MM.1S (cell line): ENCODE results near the gene ADO.

Source experiments
- DNase-seq: peaks from one replicate; pipeline ENCODE4 v3.0.0-alpha.2; 2015
- H2AFZ ChIP-seq: fragments of 300-600 bp; sonication (generic); 2 replicates; pipeline ENCODE4 v1.6.0; 2016; ENCODE audit warnings: antibody characterized with exemption, low read length
- H3F3A ChIP-seq: fragments of 300-600 bp; sonication (generic); 2 replicates; pipeline ENCODE4 v1.6.1; 2016; ENCODE audit warnings: mild to moderate bottlenecking, antibody characterized with exemption, low read length, moderate library complexity, mixed read lengths; ENCODE audit not compliant: insufficient read depth
- H3K27ac ChIP-seq: fragments of 300-600 bp; sonication (generic); 2 replicates; pipeline ENCODE4 v1.5.1; 2016; ENCODE audit warnings: mild to moderate bottlenecking, low read length
- H3K27me3 ChIP-seq: fragments of 300-600 bp; sonication (generic); replicated peaks from 2 replicates; pipeline ENCODE4 v1.6.0; 2016; ENCODE audit warnings: low read length; ENCODE audit not compliant: insufficient read depth
- H3K36me3 ChIP-seq: fragments of 300-600 bp; sonication (generic); replicated peaks from 2 replicates; pipeline ENCODE4 v1.6.1; 2016; ENCODE audit warnings: mild to moderate bottlenecking, low read length, mixed read lengths; ENCODE audit not compliant: insufficient read depth
- H3K4me1 ChIP-seq: fragments of 300-600 bp; sonication (generic); 2 replicates; pipeline ENCODE4 v1.6.1; 2016; ENCODE audit warnings: low read length, mixed read lengths
- H3K4me2 ChIP-seq: fragments of 300-600 bp; sonication (generic); 2 replicates; pipeline ENCODE4 v1.6.0; 2016; ENCODE audit warnings: low read depth, low read length
- H3K4me3 ChIP-seq: fragments of 300-600 bp; sonication (generic); 2 replicates; pipeline ENCODE4 v1.5.1; 2016; ENCODE audit warnings: low read length, mixed read lengths
- H3K79me2 ChIP-seq: fragments of 300-600 bp; sonication (generic); 2 replicates; pipeline ENCODE4 v1.6.1; 2016; ENCODE audit warnings: mixed run types, low read length, mixed read lengths
- H3K9ac ChIP-seq: fragments of 300-600 bp; sonication (generic); 2 replicates; pipeline ENCODE4 v1.6.1; 2016; ENCODE audit warnings: low read length, mixed read lengths
- H3K9me2 ChIP-seq: fragments of 300-600 bp; sonication (generic); replicated peaks from 2 replicates; pipeline ENCODE4 v1.6.1; 2016; ENCODE audit warnings: mild to moderate bottlenecking, low read length, mixed read lengths; ENCODE audit not compliant: insufficient read depth
- H3K9me3 ChIP-seq: fragments of 300-600 bp; sonication (generic); replicated peaks from 2 replicates; pipeline ENCODE4 v1.6.1; 2016; ENCODE audit warnings: mild to moderate bottlenecking, low read length, mixed read lengths; ENCODE audit not compliant: insufficient read depth
- H4K20me1 ChIP-seq: fragments of 300-600 bp; sonication (generic); 2 replicates; pipeline ENCODE4 v1.6.1; 2016; ENCODE audit warnings: mild to moderate bottlenecking, low read length, moderate library complexity, mixed read lengths; ENCODE audit not compliant: insufficient read depth
- CTCF ChIP-seq: fragments of 300-600 bp; sonication (generic); IDR thresholded peaks from 2 replicates; pipeline ENCODE4 v1.5.1; 2016; ENCODE audit warnings: antibody characterized with exemption, low read length, mixed read lengths
- EZH2 ChIP-seq: fragments of 300-600 bp; sonication (generic); optimal IDR thresholded peaks from 2 replicates; pipeline ENCODE3; 2017; ENCODE audit warnings: low read depth, mild to moderate bottlenecking, antibody characterized with exemption, low read length, mixed read lengths
- EZH2phosphoT487 ChIP-seq: fragments of 300-600 bp; sonication (generic); IDR thresholded peaks from 2 replicates; pipeline ENCODE4 v1.6.1; 2018; ENCODE audit warnings: antibody characterized with exemption, low read length

Gene ADO

GRCh38 chr10:62794306-62794705 lies 10.2 kb upstream of the ADO start:
- Histone ChIP-seq H3F3A (no peaks in the 10 kb centered on the region), H2AFZ (no peak overlapping the region), H3K9me3 (no peaks in the 10 kb centered on the region), H3K4me2 (no peak overlapping the region), H3K9ac (no peak overlapping the region), H3K36me3 (no peaks in the 10 kb centered on the region), H3K27me3 (no peaks in the 10 kb centered on the region), H3K79me2 (no peaks in the 10 kb centered on the region), H3K4me1 (no peaks in the 10 kb centered on the region), H4K20me1 (no peaks in the 10 kb centered on the region), H3K4me3 (no peak overlapping the region), H3K9me2 (no peaks in the 10 kb centered on the region), H3K27ac (no peak overlapping the region)
- DNase-seq = no peak
- TF ChIP-seq EZH2 (no peak), CTCF (no peak), EZH2phosphoT487 (no peak)

DNA sequence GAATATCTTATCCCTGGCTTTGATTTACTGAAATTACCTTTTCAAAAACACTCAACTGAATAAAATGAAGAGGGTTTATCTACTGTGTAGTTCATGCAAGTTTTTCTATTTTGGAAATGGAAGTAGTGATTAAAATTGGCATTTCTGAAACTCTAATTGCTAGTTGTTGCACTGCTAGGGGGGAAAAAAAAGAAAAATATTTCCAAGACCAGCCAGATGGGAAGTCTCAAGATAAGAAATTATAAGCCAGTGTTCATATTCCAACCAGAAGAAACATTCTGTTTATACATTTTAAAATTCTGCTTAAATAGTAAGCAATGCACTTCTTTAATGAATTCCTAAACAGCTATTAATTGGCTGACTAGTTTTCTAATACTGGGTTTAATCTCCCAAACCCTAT lies 9.4 kb upstream of the ADO start:
- no peaks in the 10 kb centered on the region for H4K20me1 ChIP-seq
- no peak overlapping the region for H3K4me3 ChIP-seq
- H3K9ac ChIP-seq = no peak overlapping the region
- no peaks in the 10 kb centered on the region for H3F3A ChIP-seq
- no peaks in the 10 kb centered on the region for H3K27me3 ChIP-seq
- no peaks in the 10 kb centered on the region for H3K4me1 ChIP-seq
- TF ChIP-seq EZH2 (no peak), CTCF (no peak), EZH2phosphoT487 (no peak)
- no peak for DNase-seq
- H3K36me3 ChIP-seq = no peaks in the 10 kb centered on the region
- H3K9me3 ChIP-seq = no peaks in the 10 kb centered on the region
- no peak overlapping the region for H2AFZ ChIP-seq
- H3K9me2 ChIP-seq = no peaks in the 10 kb centered on the region
- no peak overlapping the region for H3K4me2 ChIP-seq
- H3K27ac ChIP-seq = no peak overlapping the region
- no peaks in the 10 kb centered on the region for H3K79me2 ChIP-seq

DNA sequence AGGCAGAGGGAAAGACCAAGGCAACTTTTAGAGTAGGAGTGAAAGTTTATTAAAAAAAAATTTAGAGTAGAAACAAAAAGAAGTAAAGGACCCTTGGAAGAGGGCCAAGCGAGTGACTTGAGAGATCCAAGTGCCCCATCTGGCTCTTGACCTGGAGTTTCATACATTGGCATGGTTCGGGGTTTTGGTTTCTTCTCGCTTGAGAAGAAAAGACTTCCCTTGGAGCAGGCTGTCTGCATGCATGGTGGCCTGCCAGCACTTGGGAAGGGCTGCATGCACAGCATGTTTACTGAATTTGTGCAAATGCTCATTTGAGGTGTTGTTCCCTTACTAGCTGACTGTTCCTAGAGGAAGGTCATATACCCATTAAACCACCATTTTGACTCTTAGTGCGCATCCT lies 8.8 kb upstream of the ADO start:
- H3K36me3 ChIP-seq = no peaks in the 10 kb centered on the region
- H3K4me3 ChIP-seq = no peak overlapping the region
- no peaks in the 10 kb centered on the region for H3F3A ChIP-seq
- no peak overlapping the region for H3K4me2 ChIP-seq
- DNase-seq = no peak
- no peaks in the 10 kb centered on the region for H3K79me2 ChIP-seq
- H3K4me1 ChIP-seq = no peaks in the 10 kb centered on the region
- H3K9ac ChIP-seq = no peak overlapping the region
- no peaks in the 10 kb centered on the region for H4K20me1 ChIP-seq
- TF ChIP-seq CTCF = no peak
- TF ChIP-seq EZH2phosphoT487 = no peak
- TF ChIP-seq EZH2 = no peak
- no peaks in the 10 kb centered on the region for H3K27me3 ChIP-seq
- H3K9me2 ChIP-seq = no peaks in the 10 kb centered on the region
- H3K27ac ChIP-seq = no peak overlapping the region
- no peaks in the 10 kb centered on the region for H3K9me3 ChIP-seq
- H2AFZ ChIP-seq = no peak overlapping the region

DNA sequence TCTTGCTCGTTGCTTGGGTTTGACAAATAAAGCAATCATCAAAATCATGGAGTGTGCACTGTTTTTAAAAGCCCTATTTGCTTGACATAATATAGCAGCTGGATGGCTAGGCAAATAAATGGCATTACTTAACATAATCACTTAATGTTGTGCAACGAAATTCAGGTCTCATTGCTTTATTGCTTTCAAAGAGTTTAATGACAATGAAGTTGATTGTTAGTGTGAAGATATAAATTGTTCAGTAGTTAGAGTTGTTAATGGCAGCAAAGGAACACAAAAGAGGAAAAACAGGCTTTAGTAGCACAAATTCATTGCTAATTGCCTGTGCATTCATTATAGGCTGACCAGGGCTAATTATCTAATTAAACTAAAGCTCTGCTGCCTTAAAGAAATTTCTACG lies 7.6 kb upstream of the ADO start:
- H3K4me2 ChIP-seq = no peak overlapping the region
- H2AFZ ChIP-seq = no peak overlapping the region
- H3K9me2 ChIP-seq = no peaks in the 10 kb centered on the region
- no peak overlapping the region for H3K27ac ChIP-seq
- H3K4me3 ChIP-seq = no peak overlapping the region
- H3K9ac ChIP-seq = no peak overlapping the region
- DNase-seq = no peak
- no peaks in the 10 kb centered on the region for H3K9me3 ChIP-seq
- TF ChIP-seq EZH2phosphoT487 = no peak
- no peak for TF ChIP-seq EZH2
- TF ChIP-seq CTCF = no peak
- H3K27me3 ChIP-seq = no peaks in the 10 kb centered on the region
- no peaks in the 10 kb centered on the region for H4K20me1 ChIP-seq
- H3K79me2 ChIP-seq = no peaks in the 10 kb centered on the region
- H3F3A ChIP-seq = no peaks in the 10 kb centered on the region
- H3K4me1 ChIP-seq = no peaks in the 10 kb centered on the region
- no peaks in the 10 kb centered on the region for H3K36me3 ChIP-seq
